ENCODE data around the gene PHC2.

DNA sequence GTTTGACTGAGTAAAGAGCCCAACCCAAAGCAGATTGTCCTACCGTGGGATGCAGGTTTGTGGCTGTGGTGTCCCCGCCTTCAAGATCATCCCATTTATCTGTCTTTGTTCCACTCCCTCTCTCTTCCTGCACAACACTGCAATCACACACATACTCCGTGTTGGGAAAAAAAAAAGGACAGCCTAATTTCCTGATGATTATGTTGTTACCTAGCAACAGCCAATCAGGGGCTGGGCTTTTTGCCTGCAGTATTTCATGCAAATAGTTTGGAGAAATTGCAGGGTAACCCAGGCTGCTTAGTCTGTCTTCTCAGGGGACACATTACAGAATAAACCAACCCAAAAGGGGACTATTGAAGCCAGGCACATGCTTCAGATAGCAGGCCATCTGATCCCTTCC lies 38.3 kb downstream of the PHC2 start:
- no peak for TF ChIP-seq EZH2 (IDR thresholded peaks at IDR 0.05)
- TF ChIP-seq, protein P1, sequence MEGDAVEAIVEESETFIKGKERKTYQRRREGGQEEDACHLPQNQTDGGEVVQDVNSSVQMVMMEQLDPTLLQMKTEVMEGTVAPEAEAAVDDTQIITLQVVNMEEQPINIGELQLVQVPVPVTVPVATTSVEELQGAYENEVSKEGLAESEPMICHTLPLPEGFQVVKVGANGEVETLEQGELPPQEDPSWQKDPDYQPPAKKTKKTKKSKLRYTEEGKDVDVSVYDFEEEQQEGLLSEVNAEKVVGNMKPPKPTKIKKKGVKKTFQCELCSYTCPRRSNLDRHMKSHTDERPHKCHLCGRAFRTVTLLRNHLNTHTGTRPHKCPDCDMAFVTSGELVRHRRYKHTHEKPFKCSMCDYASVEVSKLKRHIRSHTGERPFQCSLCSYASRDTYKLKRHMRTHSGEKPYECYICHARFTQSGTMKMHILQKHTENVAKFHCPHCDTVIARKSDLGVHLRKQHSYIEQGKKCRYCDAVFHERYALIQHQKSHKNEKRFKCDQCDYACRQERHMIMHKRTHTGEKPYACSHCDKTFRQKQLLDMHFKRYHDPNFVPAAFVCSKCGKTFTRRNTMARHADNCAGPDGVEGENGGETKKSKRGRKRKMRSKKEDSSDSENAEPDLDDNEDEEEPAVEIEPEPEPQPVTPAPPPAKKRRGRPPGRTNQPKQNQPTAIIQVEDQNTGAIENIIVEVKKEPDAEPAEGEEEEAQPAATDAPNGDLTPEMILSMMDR (IDR thresholded peaks at IDR 0.05 in 2 of 3, conservative IDR thresholded peaks at IDR 0.05 in 1 of 3; ENCODE audit: borderline replicate concordance in 1 of 3, insufficient read depth in 1 of 3, low read depth in 2 of 3, low read length in 2 of 3) = no peak
- no peak for TF ChIP-seq SP1 (IDR thresholded peaks at IDR 0.05; ENCODE audit: low read depth)
- TF ChIP-seq, protein P2, sequence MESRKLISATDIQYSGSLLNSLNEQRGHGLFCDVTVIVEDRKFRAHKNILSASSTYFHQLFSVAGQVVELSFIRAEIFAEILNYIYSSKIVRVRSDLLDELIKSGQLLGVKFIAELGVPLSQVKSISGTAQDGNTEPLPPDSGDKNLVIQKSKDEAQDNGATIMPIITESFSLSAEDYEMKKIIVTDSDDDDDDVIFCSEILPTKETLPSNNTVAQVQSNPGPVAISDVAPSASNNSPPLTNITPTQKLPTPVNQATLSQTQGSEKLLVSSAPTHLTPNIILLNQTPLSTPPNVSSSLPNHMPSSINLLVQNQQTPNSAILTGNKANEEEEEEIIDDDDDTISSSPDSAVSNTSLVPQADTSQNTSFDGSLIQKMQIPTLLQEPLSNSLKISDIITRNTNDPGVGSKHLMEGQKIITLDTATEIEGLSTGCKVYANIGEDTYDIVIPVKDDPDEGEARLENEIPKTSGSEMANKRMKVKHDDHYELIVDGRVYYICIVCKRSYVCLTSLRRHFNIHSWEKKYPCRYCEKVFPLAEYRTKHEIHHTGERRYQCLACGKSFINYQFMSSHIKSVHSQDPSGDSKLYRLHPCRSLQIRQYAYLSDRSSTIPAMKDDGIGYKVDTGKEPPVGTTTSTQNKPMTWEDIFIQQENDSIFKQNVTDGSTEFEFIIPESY (IDR thresholded peaks at IDR 0.05; ENCODE audit: extremely low read depth, insufficient replicate concordance, low read length) = no peak
- no peak for TF ChIP-seq ELF1 (IDR thresholded peaks at IDR 0.05; ENCODE audit: borderline replicate concordance, low read depth)
- TF ChIP-seq ZNF274 (IDR thresholded peaks at IDR 0.05; ENCODE audit: low read depth, low read length) = no peak
- no peak for TF ChIP-seq EZH2phosphoT487 (IDR thresholded peaks at IDR 0.05; ENCODE audit: borderline replicate concordance)
- TF ChIP-seq POLR2A (IDR thresholded peaks at IDR 0.05; ENCODE audit: borderline replicate concordance, extremely low read depth, insufficient read depth, insufficient read length) = no peak
- TF ChIP-seq, protein P3, sequence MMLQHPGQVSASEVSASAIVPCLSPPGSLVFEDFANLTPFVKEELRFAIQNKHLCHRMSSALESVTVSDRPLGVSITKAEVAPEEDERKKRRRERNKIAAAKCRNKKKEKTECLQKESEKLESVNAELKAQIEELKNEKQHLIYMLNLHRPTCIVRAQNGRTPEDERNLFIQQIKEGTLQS (IDR thresholded peaks at IDR 0.05) = no peak
- TF ChIP-seq, protein P4, sequence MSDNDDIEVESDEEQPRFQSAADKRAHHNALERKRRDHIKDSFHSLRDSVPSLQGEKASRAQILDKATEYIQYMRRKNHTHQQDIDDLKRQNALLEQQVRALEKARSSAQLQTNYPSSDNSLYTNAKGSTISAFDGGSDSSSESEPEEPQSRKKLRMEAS (IDR thresholded peaks at IDR 0.05) = no peak
- no peak for TF ChIP-seq RAD21 (IDR thresholded peaks at IDR 0.05; ENCODE audit: low read depth)
- TF ChIP-seq EGR1 (IDR thresholded peaks at IDR 0.05; ENCODE audit: low read depth) = no peak

Data from HCT116 (cell line).